ENCODE results near the gene SYNDIG1.

- TF ChIP-seq POLR2AphosphoS5 (IDR thresholded peaks at IDR 0.05; ENCODE audit: borderline replicate concordance, low read depth, low read length) (no peak), EZH2 (IDR thresholded peaks at IDR 0.05) (no peak), FOXP2 (optimal IDR thresholded peaks at IDR 0.05; ENCODE audit: control extremely low read depth, extremely low read length, insufficient read depth) (no peak)
Observed at GRCh38 chr20:24535941-24536730, 66.7 kb downstream of the SYNDIG1 start.
